Measurements from ENCODE around the gene THSD4. TPM values are rescaled to one million over a fixed set of nuclear protein-coding genes. Genes with fewer than 3 reads are reported as not detected.

The THSD4 gene
- total RNA-seq, 1 experiment from 2014 or later: 29.0 TPM

- Histone ChIP-seq H3F3A (ENCODE audit: low read length, unreplicated experiment) (no peaks in the 10 kb centered on the region), H2AFZ (ENCODE audit: low read length) (no peak overlapping the region), H3K36me3 (ENCODE audit: low read depth, low read length) (no peaks in the 10 kb centered on the region), H3K4me1 (ENCODE audit: insufficient read depth, low read length) (peaks cover 10% of the 10 kb centered on the region), H3K9ac (ENCODE audit: low read length) (no peak overlapping the region), H4K20me1 (ENCODE audit: low read length) (no peaks in the 10 kb centered on the region), H3K27me3 (ENCODE audit: low read length) (no peaks in the 10 kb centered on the region), H3K79me2 (ENCODE audit: low read length) (no peaks in the 10 kb centered on the region), H3K9me2 (replicated peaks; ENCODE audit: low read length) (no peaks in the 10 kb centered on the region), H3K27ac (ENCODE audit: low read length) (no peak overlapping the region), H3K4me2 (ENCODE audit: low read length) (no peak overlapping the region), H3K9me3 (ENCODE audit: low read length) (no peaks in the 10 kb centered on the region), H3K4me3 (ENCODE audit: low read length) (no peak overlapping the region)
- CTCF ChIA-PET: no interaction called here
- intact Hi-C loops (cut with micrococcal nuclease): no loop called here
- ATAC-seq (no peak), DNase-seq (no peak)
- no peak for TF ChIP-seq CTCF (conservative IDR thresholded peaks at IDR 0.05; ENCODE audit: low read depth, low read length)
- no peak for TF ChIP-seq EZH2 (IDR thresholded peaks at IDR 0.05; ENCODE audit: low read length, unreplicated experiment)
- no peak for TF ChIP-seq EZH2phosphoT487 (IDR thresholded peaks at IDR 0.05; ENCODE audit: borderline replicate concordance, low read length)
- BruUV-seq (replicated peaks): no TSS peak
- POLR2A ChIA-PET (ENCODE audit: unreplicated experiment): no interaction called here
Measured at GRCh38 chr15:71509139-71509538, 393.9 kb downstream of the THSD4 start.

- H2AFZ ChIP-seq (ENCODE audit: low read length): no peak overlapping the region
- POLR2A ChIA-PET (ENCODE audit: unreplicated experiment): no interaction called here
- peaks cover 14% of the 10 kb centered on the region for H3K4me1 ChIP-seq (ENCODE audit: insufficient read depth, low read length)
- H3K4me3 ChIP-seq (ENCODE audit: low read length): no peak overlapping the region
- H3K9ac ChIP-seq (ENCODE audit: low read length): no peak overlapping the region
- H3K9me2 ChIP-seq (replicated peaks; ENCODE audit: low read length): no peaks in the 10 kb centered on the region
- TF ChIP-seq EZH2phosphoT487 (IDR thresholded peaks at IDR 0.05; ENCODE audit: borderline replicate concordance, low read length): no peak
- TF ChIP-seq CTCF (conservative IDR thresholded peaks at IDR 0.05; ENCODE audit: low read depth, low read length): no peak
- no peak for TF ChIP-seq EZH2 (IDR thresholded peaks at IDR 0.05; ENCODE audit: low read length, unreplicated experiment)
- intact Hi-C loops (cut with micrococcal nuclease): loop anchor here (5.0 kb wide), 1 partner anchor 63 kb away; no protein-coding TSS in a partner anchor
- H4K20me1 ChIP-seq (ENCODE audit: low read length): no peaks in the 10 kb centered on the region
- H3K4me2 ChIP-seq (ENCODE audit: low read length): no peak overlapping the region
- H3F3A ChIP-seq (ENCODE audit: low read length, unreplicated experiment): no peaks in the 10 kb centered on the region
- H3K36me3 ChIP-seq (ENCODE audit: low read depth, low read length): no peaks in the 10 kb centered on the region
- CTCF ChIA-PET: no interaction called here
- DNase-seq: no peak
- no peaks in the 10 kb centered on the region for H3K9me3 ChIP-seq (ENCODE audit: low read length)
- no peaks in the 10 kb centered on the region for H3K27me3 ChIP-seq (ENCODE audit: low read length)
- H3K27ac ChIP-seq (ENCODE audit: low read length): no peak overlapping the region
- no peak for ATAC-seq
- H3K79me2 ChIP-seq (ENCODE audit: low read length): no peaks in the 10 kb centered on the region
- no TSS peak for BruUV-seq (replicated peaks)
Measured at GRCh38 chr15:71510763-71511162, 395.5 kb downstream of the THSD4 start.

GRCh38 chr15:71511796-71512681 is 396.8 kb downstream of the THSD4 start:
- H3K36me3 ChIP-seq (ENCODE audit: low read depth, low read length): no peaks in the 10 kb centered on the region
- CTCF ChIA-PET: no interaction called here

More at GRCh38 chr15:71511796-71512681, 396.8 kb downstream of the THSD4 start:
- Histone ChIP-seq H2AFZ (ENCODE audit: low read length) (no peak overlapping the region), H3K9me3 (ENCODE audit: low read length) (no peaks in the 10 kb centered on the region), H3K27me3 (ENCODE audit: low read length) (no peaks in the 10 kb centered on the region), H3K4me1 (ENCODE audit: insufficient read depth, low read length) (peaks cover 14% of the 10 kb centered on the region), H3K27ac (ENCODE audit: low read length) (no peak overlapping the region), H3K9ac (ENCODE audit: low read length) (no peak overlapping the region), H4K20me1 (ENCODE audit: low read length) (no peaks in the 10 kb centered on the region), H3F3A (ENCODE audit: low read length, unreplicated experiment) (no peaks in the 10 kb centered on the region), H3K4me2 (ENCODE audit: low read length) (peak overlapping the region; percentile 20), H3K79me2 (ENCODE audit: low read length) (no peaks in the 10 kb centered on the region), H3K9me2 (replicated peaks; ENCODE audit: low read length) (no peaks in the 10 kb centered on the region), H3K4me3 (ENCODE audit: low read length) (no peak overlapping the region)
- DNase-seq (peak; percentile 22), ATAC-seq (peak; percentile 79)
- TF ChIP-seq CTCF (conservative IDR thresholded peaks at IDR 0.05; ENCODE audit: low read depth, low read length) (no peak), EZH2phosphoT487 (IDR thresholded peaks at IDR 0.05; ENCODE audit: borderline replicate concordance, low read length) (no peak), EZH2 (IDR thresholded peaks at IDR 0.05; ENCODE audit: low read length, unreplicated experiment) (no peak)
- intact Hi-C loops (cut with micrococcal nuclease): loop anchor here (5.0 kb wide), 1 partner anchor 65 kb away; no protein-coding TSS in a partner anchor
- no TSS peak for BruUV-seq (replicated peaks)
- POLR2A ChIA-PET (ENCODE audit: unreplicated experiment): interaction anchor here (0.5 kb wide), 1 partner anchor 273 kb away, joined by 3 read pairs; no protein-coding TSS in a partner anchor
